GM21390 (cell line): ENCODE measurements around the gene ELF5.

Source experiments
- ATAC-seq: cut with Tn5 transposase; IDR thresholded peaks from one replicate; pipeline ENCODE4 v1.9.1; 2021; ENCODE audit not compliant: unreplicated experiment

The ELF5 gene

DNA sequence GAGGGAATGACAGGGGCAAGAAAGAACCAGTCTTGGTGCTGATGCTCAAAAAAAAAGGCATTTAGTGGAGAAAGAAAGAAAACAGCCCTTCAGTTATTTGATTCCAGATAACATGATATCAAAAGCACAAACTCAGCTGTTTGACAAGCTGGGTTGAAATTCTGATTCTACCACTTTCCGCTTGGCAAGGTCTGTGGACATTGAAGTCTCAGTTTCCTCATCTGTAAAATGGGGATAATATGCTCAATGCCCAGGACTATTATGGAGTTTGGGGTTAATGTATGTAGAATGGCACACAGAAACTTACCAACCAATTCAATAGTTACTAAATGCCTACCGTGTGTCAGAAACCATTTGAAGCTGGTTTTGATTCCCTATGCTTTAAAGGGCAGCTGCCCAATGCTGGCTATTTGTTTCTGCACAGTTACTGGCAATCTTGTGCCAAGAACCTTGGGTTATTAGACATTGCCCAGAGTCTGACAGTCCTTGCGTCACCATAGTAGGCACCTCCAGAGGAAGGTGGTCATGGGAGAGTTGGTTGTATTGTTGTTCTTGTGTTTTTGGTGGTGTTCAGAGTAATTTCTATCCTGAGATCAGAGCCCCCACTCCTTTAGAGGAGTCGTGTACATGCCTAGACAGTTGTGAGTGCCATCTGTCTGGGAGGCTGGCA lies 19.5 kb downstream of the ELF5 start:
- no peak for ATAC-seq

DNA sequence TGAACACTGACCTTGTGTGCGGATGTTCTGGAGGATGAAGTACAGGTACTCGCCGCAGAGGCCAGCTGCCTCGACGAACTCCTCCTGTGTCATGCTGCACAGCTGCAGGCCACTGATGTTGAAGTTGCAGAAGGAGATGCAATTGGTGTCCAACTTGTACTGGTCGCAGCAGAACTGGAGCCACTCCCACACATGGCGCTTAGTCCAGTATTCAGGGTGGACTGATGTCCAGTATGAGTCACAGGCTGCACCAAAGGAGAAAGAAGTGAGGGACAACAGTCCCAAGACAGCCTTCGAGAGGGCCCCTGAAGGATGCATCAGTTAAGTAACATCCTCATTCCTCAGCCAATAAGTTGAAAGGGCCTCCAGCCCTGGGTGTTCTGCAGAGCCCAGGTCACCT lies 20.1 kb downstream of the ELF5 start:
- ATAC-seq = no peak

DNA sequence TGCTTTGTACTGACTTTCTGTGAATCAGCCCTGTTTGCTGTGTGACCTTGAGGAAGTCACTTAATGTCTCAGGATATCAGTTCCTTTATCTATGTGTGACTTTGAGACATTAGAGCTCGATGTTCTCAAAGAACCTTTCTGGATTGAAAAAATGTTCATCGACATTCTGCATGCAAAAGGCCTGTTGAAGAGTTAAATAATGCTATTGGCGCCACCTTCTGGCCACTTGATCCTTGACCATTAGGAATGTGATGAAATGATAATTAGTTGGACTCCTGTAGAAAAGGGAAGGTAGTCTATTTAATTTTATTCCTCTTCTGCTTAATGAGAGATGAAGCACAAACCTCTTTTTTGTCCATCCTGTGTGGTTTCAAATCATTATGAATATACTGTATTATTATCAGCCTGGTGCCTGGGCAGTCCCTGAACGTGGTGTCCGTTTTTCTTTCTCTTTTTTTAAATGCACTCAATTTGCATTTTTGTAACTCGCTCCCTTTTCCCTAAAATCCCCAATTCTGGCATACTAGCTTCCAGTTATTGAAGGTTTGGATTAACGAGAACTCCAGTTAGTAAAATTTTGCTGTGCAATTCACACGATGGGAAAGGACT lies 20.7 kb downstream of the ELF5 start:
- ATAC-seq = no peak

DNA sequence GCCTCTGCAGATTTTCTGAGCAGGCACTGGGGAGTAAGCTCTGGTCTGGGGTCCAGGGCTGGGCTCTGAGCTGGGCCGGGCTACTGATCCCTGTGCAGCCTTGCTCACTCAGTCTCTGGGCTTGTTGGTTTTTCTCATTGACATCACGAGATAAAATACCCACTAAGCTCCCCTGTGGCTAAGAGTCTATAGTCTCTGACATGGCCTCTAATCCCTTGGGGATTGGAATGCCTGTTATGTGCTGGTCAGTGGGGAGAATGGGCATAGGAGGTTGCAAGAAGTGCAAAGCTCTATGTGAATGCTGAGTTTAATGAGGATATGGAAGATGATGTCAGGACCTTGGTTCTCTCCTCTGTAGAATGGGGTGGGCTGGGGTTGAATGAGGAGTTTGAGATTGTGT lies 23.3 kb downstream of the ELF5 start:
- ATAC-seq = no peak

DNA sequence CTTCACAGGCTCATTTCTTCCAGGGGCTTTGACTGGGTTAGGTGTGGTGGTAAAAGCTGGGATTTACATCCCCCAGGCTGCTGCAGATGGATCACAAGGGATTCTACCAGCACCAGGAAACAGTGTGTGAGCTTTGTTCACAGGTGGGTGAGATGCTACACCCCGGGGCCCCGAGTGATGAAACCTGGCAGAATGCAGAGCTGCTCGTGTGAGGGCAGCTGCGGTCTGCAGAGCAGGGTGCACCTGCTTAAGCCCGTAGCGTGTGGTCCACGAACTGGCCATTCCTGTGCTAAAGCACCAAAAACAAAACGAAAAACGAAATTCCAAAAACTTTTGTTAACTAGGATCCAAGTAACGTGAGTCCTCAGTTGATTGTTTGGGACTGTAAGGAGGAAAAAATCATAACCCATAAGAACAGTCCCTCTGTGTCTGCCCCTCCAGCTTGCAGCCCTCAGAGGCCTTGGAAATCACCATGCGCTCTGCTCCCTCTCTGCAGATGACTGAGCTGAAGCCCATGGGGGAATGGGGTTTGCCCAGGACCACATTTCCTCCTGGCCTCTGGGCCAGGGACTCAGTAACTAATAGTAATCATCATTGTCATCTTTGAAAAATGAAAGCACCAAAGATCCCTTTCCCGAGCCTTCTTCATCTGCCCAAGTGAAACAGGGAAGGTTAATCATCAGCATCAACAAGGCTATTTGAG lies 24.6 kb downstream of the ELF5 start:
- no peak for ATAC-seq

DNA sequence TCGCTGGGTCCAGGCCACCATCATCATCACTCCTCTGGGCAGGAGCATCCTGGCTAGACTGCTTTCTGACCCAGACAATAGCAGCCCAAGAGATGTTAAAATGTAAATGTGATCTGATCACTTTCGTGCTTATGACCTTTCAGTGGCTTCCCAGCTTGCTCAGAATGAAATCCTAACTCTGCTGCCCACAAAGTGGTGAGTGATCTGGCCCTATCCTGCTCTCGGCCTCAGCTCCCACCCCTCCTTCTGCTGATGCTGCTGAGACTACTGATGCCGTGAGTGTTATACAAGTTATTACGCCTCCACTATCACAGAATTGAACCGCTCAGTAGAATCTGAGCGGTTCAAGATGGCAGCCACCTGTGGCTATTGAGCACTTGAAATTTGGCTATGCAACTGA lies 26.2 kb downstream of the ELF5 start:
- no peak for ATAC-seq

DNA sequence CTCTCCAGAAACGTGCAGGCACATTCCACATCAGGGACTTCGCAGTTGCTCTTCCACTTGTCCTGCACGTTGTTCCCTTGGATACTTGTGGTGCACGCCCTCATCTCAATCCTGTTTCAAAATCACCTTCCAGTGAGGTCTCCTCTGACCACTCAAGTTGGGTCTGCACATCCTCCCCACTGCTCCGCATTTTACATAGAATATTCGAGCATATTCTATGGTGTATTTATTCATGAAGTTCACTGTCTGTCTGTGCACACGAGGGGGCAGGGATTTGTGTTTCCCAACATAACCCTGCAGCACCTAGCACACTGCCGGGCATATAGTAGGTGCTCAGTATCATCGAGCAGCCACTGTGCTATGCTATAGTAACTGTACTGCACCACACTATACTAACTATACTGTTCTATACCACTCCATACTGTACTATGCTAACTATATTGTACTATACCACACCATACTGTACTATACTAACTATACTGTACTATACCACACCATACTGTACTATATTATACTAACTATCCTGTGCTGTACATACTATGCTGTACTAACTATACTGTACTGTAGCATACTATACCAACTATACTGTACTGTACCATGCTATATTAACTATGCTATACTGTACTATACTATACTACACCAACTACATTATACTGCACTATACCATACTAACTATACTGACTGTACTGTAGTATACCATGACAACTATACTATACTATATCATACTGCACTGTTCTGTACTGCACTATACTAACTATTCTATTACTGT lies 30.3 kb downstream of the ELF5 start:
- ATAC-seq = no peak

DNA sequence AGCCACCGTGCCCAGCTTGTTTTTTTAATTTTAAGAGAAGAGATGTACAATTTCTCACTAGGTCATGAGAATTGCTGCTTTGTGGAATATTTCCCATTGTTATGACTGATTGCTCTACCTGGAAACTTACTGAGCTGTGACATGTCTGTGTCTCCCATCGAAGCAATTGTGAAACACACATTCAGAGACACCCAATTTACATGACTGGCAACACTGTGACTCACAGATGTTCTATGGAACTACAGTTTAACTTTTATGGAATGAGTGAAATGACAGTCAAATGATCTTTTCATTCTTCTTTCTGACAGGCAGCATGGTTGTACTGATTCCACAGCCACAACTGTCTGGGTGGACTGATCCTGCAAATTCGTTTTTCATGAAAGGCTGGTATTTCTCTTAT lies 32.3 kb downstream of the ELF5 start:
- no peak for ATAC-seq

DNA sequence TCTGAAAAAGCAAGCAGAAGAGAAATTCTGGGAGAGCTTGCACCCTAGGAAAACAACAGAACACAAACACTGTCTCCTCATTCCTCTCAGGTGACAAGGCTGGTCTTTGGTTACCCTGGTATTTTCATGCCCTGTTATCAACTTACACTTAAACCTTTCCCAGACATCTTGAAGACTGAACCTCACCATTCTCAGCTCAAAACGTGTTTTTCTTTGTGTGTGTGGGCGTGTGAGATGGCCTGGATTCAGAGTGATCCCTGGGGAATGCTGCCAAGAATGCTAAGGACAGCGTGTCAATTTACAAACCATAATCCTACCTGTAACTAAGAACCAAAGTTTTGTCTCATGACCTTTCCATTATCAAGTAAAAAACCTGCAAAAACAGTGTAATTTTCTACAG lies 33.3 kb downstream of the ELF5 start:
- no peak for ATAC-seq

DNA sequence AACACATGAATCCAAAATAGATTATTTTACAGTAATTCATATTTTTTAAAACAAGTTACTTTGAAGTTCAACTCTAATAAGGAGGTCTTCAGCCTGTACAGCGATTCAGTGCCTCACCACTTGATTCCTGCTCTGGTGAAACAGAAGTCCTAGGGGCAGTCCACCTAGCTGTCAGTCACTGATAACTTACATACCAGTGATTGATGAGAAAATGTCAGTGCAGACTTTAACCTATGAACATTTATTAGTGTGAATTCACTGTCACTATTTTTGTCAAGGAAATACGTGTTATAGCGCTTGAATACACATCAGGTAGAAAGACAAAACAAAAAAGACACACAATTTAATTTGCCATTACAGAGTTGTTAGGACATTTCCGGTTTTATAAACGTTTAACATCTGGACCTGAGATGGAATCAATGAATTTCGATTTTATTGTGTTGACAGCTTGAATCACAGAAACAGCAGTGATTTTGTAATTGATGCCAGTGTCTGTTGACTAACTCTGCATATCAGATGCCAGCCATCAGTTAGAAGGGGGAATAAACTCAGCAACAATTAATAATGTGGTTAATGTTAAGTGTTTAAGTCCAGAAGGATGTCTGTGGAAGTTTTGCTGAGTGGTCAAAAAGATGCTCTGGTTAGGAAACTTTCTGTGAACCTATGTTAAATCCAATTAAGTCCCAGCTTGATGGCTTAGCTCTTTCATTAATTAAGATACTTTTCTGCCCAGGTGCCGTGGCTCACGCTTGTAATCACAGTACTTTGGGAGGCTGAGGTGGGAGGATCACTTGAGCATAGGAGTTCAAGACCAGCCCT lies 34.5 kb downstream of the ELF5 start:
- ATAC-seq = no peak

DNA sequence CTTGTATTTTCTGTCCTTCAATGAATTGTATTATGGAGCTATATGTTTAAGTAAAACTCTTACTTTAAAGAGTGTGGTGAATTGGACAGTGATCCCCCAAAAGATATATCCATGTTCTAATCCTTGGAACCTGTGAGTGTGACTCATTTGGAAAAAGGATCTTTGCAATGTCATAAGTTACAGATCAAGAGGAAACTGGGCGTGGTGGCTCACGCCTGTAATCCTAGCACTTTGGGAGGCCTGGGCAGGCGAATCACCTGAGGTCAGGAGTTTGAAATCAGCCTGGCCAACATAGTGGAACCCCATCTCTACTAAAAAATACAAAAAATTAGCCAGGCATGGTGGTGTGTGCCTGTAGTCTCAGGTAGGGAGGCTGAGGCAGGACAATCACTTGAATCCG lies 36.7 kb downstream of the ELF5 start:
- ATAC-seq = no peak

DNA sequence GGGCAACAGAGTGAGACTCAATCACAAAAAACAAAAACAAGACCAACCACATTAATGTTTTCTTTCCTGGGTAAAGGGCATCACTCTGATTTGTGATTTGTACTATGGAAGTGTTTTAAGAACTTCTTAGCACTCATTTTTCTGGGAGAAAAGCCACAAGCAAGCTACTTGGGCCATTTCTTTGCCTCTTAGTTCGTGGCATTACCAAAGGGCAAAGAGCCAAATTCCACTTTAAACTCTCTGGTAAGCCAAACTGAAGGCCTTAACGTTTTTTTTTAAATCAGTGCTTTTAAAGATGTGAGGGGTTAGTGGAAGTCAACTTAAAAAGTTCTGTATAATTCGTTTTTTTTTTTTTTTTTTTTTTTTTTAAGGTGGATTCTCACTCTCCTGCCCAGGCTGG lies 37.9 kb downstream of the ELF5 start:
- no peak for ATAC-seq

DNA sequence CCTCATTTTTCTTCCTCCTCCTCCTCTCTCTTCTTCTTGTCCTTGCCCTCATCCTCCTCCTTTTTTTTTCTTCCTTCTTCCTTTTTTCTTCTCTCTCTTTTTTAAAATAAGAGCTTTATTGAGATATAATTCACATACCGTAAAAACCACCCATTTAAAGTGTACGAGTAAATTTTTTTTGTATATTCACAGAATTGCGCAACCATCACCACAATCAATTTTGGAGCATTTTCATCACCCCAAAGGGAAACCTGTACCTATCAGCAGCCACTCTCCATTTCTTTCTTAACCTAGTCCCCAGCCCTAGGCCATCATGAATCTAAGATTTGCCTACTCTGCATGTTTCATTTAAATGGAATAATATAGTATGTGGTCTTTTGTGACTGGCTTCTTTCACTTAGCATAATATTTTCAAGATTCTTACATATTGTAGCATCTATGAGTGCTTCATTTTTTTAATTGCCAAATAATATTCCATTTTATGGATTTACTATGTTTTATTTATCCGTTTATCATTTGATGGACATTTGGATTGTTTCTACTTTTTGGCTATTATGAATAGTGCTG lies 39.9 kb downstream of the ELF5 start:
- ATAC-seq = no peak

DNA sequence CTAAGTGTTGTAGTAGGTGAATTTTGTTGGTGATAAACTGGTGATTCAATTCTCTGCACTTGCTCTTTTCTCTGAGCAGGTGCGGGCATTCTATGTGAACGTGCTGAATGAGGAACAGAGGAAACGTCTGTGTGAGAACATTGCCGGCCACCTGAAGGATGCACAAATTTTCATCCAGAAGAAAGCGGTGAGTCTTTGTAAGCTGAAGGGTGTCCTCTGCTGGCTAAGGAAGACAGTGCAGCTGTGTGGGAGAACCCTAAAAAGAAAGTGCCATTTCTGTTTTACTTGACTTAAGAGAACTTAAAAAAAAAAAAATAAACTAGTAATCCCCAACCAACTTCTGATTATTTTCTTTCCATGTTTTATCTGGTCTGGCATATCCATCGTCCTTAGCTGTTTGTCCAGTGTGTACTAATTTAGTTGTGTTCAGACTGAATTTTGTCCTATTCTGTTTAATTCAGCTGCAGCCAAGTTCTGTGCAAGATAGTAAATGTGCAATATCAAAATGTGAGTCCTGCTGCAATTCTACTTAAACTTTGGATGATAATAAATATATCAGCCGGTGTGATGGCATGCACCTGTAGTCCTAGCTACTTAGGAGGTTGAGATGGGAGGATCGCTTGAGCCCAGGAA lies 45.3 kb downstream of the ELF5 start:
- ATAC-seq = no peak

DNA sequence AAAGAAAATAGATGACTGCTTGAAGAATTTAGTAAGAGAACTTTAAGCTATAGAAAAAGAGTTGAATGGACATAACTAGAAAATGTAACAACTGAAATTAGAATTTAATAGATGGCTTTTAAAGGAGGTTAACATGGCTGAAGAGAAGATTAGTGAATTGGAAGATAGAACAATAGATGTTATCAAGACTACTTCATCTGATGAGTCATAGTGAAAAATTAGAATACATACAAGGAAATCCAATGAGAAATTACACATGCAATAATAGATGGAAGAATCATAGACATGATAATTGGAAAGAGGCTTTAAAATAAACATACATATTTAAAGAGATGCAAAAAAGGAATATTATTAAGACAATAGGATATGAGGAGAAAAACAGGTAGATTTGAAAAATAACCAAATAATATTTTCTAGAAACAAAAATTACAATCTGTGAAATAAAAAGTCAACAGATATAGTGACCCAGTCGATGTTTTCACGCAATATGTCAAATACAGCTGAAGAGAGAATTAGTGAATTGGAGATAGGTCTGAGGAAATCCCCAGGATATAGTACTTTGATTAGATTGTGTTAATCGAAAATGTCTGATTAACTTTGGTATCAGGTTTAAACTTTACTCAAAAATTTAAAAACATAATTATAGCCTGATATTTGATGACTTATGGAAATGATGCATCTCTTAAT lies 46.6 kb downstream of the ELF5 start:
- ATAC-seq = no peak

DNA sequence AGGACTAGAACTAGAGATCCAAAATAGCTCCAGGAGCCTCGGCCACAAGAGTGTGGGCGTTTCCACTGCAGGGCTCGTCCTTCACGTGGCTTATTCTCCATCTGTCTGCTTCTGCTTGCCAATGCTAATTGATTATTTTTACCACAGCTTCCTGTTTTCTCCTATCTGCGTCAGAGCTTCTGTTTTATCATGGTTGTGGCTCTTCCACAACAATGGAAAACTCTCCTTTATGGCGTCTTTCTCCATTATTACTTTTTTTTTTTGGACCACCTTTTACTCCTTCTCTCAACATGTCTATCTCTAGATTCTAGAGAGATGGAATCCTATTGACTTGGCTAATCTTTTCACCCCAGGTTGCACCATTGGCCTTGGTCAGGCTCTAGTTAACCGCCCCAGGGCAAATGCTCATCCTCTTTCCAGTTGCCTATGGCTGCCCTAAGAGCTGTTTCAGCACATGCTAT lies 49.0 kb downstream of the ELF5 start:
- ATAC-seq = no peak

DNA sequence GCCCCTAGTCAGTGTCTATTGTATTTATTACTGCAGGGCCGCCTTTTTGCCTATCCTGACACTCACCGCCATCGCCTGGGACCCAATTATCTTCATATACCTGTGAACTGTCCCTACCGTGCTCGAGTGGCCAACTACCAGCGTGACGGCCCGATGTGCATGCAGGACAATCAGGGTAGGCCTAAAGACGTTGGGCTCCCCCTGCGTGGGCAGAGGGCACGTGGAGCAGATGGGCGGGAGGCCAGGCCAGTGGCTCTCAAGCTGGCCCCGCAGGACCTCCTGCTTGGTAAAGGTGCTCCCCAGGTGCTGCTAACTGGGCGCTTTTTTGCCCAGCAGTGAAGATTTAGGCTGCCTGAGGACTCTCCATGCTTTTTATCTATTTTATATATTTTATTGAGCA lies 52.4 kb downstream of the ELF5 start:
- no peak for ATAC-seq

DNA sequence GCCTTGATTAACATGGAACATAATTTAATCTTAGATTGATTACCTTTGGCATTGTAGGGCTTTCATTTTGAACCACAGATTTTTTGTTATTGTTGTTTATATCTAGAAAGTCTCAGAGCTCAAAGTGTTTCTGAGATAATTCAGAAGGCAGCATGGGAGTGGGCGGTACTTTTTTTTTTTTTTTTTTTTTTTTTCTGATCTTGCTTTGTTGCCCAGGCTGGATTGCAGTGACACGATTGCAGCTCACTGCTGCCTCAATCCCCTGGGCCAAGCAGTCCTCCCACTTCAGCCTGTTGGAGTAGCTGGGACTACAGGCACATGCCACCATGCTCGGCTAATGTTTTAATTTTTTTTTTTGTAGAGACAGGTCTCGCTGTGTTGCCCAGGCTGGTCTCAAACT lies 53.3 kb downstream of the ELF5 start:
- ATAC-seq = no peak

DNA sequence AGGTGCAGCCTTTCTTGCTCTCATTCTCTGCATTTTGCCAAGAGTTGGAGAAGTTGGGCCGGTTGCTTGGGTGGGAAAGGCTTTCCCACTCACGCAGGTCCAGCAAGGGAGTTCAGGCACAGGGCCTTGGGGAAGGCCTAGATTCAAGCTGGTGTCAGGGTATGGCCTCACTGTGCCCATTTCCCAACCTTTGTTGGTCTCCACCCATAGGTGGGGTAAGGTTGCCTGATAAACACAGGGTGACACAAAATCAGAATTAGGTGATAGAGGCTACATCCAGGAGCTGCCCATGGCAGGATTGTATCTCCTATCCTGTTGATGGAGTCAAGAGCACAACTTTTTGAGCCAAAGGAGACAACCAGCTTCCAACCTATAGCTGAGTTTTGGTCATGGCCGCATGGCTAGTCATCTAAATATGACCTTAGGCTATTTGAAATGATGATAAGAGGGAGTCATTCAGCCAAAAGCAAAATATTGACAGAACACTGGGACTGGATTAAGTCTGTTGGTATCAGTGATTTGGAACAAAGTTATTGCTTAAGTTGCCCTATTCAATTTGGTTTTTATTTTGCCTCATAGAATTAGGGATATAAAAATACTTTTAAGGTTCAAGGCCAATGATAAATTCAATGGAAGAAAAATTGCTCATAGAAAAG lies 54.0 kb downstream of the ELF5 start:
- no peak for ATAC-seq
